Left colon (tissue), 2 donors: ENCODE results near the gene C1orf159. TPM values are rescaled to one million over a fixed set of nuclear protein-coding genes. Genes with fewer than 3 reads are reported as not detected.
"Not testable (repeated sequence)": the region's sequence is repeated elsewhere in the genome, so short reads cannot be mapped to it uniquely, and the experiment has no call there.

ENCODE experiments used
- ATAC-seq: fragments of 200-7000 bp; cut with Tn5 transposase; one replicate; pipeline ENCODE4 v1.9.1; 2020; ENCODE audit warnings: mild to moderate bottlenecking, moderate library complexity
- DNase-seq, 2 donors: peaks; one replicate each; pipeline ENCODE4 v3.0.0-alpha.2; 2020
- intact Hi-C, 2 donors: fragments of 100-400 bp; cut with DNase I in 1 of 2; cut with micrococcal nuclease in 1 of 2; formaldehyde crosslinking; loops; one replicate each; pipeline versions ENCODE4 v1.11.2 to v1.14.0; 2022; cut with DNase I, micrococcal nuclease
- total RNA-seq, 2 donors: library from RNA; stranded (reverse); fragmentation: NEBNext Ultra II Directional; extraction: Animal tissue kit (Norgen Biotek cat#: 25700); gene quantifications; one replicate each; pipeline ENCODE4 v1.2.1, GENCODE V29; 2021
- donor health status: DM: no; HTN: no; CAD: no.
- donor health status: DM: yes; HTN: yes; CAD: no.

The C1orf159 gene
- total RNA-seq, 2 donors from 2014 or later, result 17.6 to 28.6 TPM

DNA sequence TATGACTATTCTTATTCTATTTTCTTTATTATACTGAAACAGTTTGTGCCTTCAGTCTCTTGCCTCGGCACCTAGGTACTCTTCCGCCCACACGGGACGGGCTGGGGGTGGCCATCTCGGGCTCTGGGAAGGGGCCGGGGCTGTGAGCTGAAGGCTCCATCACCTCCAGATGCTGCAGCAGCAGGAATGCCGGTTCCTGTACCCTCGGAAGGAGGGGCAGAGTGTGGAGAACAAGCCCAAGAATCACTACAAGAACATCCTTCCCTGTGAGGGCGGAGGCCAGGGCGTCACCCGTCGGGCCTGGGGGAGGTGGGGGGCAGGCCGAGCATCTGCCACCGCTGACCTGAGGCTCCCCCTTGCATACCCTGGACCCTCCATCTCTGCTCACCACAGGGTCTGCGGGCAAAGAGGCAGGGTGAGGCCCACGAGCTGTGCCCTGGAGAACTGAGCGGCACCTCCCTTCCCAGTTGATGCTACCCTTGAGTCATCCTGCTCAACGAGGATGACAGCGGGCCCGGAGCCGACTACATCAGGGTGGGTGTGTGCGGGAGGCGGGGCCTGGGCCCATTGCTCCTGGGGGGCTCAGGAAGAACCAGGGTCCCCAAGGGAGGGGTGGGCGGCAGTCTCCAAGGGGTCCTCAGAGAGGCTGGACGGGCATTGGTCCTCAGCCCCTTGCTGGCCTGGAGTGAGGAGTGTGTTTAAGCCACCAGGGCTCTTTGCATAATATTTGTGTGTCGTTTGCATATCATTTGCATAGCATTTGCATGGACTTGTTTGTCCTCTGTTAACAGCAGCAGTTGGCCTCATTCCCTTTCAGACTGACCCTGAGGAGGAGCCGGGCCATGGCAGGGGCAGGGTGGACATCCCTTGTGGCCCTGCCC, 49.2 kb downstream of the C1orf159 start:
- intact Hi-C loops, result loop anchor here (5.0 to 10.0 kb wide), 2 partner anchors 82 to 84 kb away; partner anchors contain the start of gene PERM1 (in 2 of the 2)
- DNase-seq, result no peak
- ATAC-seq, result no peak

GRCh38 chr1:1065940-1066304, 50.0 kb downstream of the C1orf159 start:
- intact Hi-C loops, result loop anchor here (5.0 to 10.0 kb wide), 2 partner anchors 81 to 84 kb away; partner anchors contain the start of gene PERM1 (in 2 of the 2)
- not testable (repeated sequence) for ATAC-seq, DNase-seq

DNA sequence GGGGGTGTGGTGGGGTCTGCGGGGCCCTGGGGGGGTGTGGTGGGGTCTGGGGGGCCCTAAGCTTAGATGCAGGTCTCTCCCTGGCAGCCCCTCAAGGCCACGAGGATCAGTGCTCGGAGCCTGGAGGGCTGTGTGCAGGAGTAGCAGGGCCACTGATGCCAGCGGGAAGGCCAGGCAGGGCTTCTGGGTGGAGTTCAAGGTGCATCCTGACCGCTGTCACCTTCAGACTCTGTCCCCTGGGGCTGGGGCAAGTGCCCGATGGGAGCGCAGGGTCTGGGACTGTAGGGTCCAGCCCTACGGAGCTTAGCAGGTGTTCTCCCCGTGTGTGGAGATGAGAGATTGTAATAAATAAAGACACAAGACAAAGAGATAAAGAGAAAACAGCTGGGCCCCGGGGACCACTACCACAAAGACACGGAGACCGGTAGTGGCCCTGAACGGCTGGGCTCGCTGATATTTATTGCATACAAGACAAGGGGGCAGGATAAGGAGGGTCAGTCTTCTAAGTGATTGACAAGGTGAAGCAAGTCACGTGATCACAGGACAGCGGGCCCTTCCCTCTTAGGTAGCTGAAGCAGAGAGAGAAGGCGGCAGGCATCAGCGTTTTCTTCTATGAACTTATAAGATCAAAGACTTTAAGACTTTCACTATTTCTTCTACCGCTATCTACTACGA, 50.5 kb downstream of the C1orf159 start:
- DNase-seq, result no peak
- intact Hi-C loops, result loop anchor here (5.0 to 10.0 kb wide), 2 partner anchors 81 to 83 kb away; partner anchors contain the start of gene PERM1 (in 2 of the 2)

DNA sequence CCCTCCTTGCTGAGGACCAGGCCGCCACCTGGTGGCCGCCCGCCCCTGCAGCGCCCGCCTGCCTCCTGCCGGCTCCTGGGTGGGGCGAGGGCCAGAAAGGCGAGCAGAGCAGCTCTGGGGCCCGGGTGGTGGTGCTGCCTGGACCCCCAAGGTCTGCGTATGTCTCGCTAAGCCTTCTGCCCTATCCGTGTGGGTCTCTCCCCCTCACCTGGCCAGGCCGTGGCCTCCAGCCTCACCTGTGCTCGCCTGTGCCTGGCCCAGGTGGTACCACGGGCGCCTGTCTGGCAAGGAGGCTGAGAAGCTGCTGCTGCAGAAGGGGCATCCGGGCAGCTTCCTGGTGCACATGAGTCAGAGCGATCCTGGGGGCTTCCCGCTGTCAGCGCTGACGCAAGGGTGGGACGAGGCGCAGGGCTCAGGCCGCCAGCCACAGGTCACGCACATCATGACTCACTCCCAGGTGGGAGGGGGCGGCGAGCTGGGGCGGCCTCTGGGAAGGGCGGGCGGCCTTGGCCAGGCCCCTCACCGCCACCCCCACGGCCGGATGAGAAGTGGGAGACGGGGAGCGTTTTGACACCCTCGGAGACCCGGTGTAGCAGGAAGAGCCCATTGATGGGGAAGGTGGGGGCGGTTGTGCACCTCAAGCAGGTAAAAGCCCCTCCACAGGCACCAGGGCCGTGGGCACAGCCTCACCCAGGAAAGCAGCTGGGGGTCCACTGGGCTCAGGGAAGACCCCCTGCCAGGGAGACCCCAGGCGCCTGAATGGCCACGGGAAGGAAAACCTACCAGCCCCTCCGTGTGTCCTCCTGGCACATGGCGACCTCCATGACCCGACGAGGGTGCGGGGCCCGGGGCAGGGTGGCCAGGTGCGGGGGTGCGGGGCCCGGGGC, 51.7 kb downstream of the C1orf159 start:
- intact Hi-C loops, result loop anchor here in 1 of 2 donors (10.0 kb wide), 1 partner anchor 79 kb away; the partner anchor contains the start of gene PERM1
- DNase-seq, result peak in 1 of 2 donors; percentile 81
- peak; percentile 45 for ATAC-seq

More for the DNA sequence above, 50.5 kb downstream of the C1orf159 start:
- no peak for ATAC-seq

DNA sequence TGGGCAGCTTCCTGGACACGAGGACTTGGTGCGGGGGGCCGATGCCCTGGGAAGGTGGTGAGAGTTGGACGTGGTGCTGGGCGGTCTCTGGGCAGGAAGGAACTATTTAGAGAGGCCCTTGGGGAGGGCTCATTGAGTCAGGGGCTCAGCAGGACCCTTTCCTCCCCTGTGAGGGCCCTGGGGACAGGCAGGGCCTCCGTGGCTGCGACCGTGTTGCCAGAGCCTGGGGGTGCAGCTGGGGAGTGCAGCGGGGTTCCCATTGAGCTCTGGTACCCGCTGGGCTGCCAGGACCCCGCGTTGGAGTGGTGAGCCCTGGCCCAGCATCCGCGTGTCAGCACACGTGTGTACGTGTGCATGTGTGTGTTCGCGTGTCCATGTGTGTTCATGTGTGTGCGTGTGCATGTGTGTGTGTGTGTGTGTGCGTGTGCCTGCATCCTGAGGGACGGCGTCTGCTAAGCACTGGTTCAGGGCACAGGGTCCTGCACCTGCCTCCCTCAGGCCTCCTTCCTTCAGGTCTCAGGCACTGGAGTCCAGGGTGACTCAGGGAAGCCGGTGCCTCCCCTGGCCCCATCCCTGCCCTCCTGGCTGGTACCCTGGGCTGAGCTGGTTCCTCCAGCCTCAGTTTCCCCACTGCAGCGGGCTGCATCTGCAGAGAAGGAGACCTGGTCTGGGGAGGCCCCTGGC, 52.5 kb downstream of the C1orf159 start:
- DNase-seq (no peak), ATAC-seq (no peak)
- intact Hi-C loops, result loop anchor here in 1 of 2 donors (10.0 kb wide), 1 partner anchor 79 kb away; the partner anchor contains the start of gene PERM1

- ATAC-seq, result no peak
- intact Hi-C loops, result loop anchor here in 1 of 2 donors (10.0 kb wide), 1 partner anchor 78 kb away; the partner anchor contains the start of gene PERM1
- no peak for DNase-seq
Measured at GRCh38 chr1:1062348-1063163, 53.3 kb downstream of the C1orf159 start.

DNA sequence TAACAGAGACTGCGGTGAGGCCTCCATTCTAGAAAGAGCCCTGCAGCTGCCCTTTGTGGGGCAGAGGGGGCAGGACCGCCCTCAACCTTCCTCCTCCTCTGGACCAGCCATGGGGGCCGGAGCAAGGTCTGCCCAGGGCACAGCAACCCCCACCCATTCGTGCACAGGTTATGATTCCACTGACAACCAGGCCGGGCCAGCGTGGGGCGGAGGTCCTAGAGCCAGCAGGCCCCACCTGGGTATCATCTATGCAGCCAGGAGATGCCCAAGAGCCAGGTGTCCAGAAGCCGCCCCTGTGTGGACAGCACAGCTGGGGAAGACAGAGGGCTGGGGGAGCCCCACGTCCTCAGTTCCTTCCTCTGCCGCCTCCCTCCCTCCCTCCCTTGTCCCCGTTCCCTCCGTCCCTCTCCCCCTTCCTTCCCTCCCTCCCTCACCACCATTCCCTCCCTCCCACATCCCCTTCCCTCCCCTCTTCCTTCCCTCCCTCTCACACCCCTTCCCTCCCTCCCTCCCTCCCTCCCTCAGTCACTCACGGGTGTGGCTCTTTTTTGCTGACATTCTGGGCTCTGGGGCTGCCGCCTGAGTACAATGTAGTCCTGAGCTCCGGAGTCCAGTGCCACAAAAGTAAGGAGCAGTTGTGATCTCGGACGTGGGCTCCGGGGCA, 54.1 kb downstream of the C1orf159 start:
- intact Hi-C loops, result loop anchor here in 1 of 2 donors (10.0 kb wide), 1 partner anchor 77 kb away; the partner anchor contains the start of gene PERM1
- DNase-seq (no peak), ATAC-seq (no peak)

DNA sequence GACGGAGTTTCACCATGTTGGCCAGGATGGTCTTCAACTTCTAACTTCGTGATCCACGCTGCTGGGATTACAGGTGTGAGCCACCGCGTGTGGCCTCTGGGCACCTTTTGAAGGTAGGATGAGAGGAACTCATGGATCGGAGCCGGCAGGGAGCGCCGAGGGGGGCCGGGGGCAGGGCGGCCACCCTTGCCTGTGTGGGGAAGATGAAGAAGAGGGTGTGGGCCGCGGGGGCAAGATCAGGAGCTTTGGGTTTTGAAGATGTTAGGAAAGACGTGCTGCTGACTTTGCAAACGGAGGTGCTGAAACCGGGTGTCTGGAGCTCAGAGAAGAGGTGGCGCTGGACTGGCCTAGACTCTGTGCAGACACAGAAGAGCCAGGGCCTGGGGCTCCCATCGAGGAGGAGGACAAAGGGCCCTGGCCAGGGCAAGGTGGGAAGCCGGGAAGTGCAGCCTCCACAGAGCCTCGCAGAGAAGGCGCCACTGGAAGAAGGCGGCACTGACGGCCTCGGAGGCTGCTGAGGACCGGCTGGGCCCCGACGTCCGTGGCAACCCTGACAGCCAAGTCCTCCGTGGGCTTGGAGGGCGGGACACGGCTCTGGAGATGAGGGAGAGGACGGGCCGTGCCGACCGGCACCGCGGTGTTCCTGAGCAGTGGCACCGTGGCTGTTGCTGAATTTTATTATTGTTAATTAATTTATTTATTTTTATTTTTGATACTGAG, 55.4 kb downstream of the C1orf159 start:
- DNase-seq (no peak), ATAC-seq (no peak)
- intact Hi-C loops, result loop anchor here in 1 of 2 donors (10.0 kb wide), 1 partner anchor 76 kb away; the partner anchor contains the start of gene PERM1

DNA sequence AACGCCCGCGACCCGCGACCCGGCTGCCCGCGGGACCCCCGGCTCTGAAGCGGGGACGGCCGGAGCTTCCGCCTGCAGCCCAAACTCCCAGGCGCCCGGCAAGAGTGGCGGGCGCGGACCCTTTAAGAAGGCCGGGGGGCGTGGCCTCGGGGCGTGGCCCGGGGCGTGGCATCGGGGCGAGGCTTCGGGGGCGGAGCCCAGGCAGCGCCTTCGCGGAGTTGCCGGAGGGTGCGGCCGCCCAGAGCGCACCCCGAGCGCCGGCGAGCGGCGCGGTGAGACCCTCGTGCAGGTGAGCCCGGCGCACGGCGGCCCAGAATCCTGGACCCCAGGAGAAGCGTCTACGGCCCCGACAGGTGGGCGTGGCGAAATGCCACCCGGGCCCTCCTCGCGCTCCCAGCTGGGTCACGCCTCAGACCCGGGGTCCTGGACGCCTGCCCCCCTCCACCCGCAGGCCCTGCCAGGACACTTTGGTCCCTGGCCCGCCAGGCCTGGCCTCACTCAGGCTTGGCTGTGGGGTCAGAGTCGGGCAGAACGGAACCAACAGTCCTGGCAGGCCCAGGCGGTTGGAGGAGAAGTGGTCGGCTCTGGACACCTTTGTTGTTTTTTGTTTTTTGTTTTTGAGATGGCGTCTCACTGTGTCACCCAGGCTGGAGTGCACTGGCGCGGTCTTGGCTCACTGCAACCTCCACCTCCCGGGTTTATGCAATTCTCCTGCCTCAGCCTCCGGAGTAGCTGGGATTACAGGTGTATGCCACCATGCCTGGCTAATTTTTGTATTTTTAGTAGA, 56.2 kb downstream of the C1orf159 start:
- intact Hi-C loops, result loop anchor here in 1 of 2 donors (10.0 kb wide), 1 partner anchor 75 kb away; the partner anchor contains the start of gene PERM1
- peak; percentile 88 for ATAC-seq
- peak; percentile 82 to 96 for DNase-seq

- DNase-seq, result peak in 1 of 2 donors; percentile 39
- peak; percentile 17 for ATAC-seq
Measured at GRCh38 chr1:1058921-1059493, 56.9 kb downstream of the C1orf159 start.

DNA sequence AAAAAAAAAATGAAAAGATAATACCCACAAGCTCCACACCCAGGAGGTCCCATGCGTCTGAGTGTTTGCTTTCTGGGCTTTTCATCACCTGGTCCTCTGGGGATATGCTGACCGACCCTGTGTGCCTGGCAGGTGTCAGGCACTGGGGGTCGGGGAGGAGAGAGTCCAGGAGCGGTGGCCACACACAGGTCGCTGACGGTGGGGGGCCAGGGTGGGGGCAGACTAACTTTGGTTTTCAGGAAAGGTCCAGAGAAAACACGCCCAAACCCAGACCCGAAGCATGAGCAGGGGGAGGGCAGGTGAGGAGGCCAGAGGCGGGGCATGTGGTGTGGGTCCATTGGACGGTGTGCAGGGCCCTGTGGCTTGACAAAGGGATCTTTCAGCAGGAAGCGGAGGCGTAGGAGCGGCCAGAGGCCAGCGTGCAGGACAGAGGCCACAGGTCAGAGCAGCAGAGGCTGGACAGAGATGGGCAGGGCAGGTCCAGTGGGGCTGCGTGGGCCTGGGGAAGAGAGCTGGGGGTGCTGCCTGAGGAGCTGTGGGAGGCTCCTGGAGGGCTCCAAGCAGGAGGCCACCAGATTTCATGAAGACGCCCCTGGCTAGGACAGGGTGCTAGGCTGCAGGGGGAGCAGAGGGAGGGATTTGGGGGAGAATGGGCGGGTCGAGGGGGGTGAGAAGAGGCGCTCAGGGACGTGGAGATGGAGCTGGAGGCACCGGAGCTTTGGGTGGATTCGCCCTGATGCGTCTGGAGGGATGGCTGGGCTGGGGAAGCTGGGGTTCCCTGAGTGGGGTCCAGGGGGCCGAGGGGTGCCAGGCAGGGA, 57.6 kb downstream of the C1orf159 start:
- intact Hi-C loops, result no loop called here
- no peak for DNase-seq
- ATAC-seq, result no peak

More at GRCh38 chr1:1058921-1059493, 56.9 kb downstream of the C1orf159 start:
- intact Hi-C loops, result no loop called here

GRCh38 chr1:1057769-1058087, 58.2 kb downstream of the C1orf159 start:
- DNase-seq, intact Hi-C loops, ATAC-seq: not testable (repeated sequence)

- ATAC-seq, result no peak
- intact Hi-C loops, result no loop called here
Measured at GRCh38 chr1:1055841-1056736, 59.8 kb downstream of the C1orf159 start.

More at GRCh38 chr1:1055841-1056736, 59.8 kb downstream of the C1orf159 start:
- no peak for DNase-seq
